Smooth muscle cell (in vitro differentiated cells): Measurements from ENCODE around the gene TNFAIP1. TPM values are rescaled to one million over a fixed set of nuclear protein-coding genes. Genes with fewer than 3 reads are reported as not detected.

Experiments used
- DNase-seq: peaks from one replicate; lab custom pipeline; 2025; ENCODE audit not compliant: unreplicated experiment; lab: John Stamatoyannopoulos, UW
- H2AFZ ChIP-seq: fragments of 200-600 bp; sonication (generic); 2 replicates; pipeline ENCODE4 v1.6.0; 2016; ENCODE audit warnings: antibody characterized with exemption, low read depth, mild to moderate bottlenecking
- H3F3A ChIP-seq: fragments of 200-600 bp; sonication (generic); 2 replicates; pipeline ENCODE4 v1.6.0; 2017; ENCODE audit warnings: antibody characterized with exemption, low read depth
- H3K27ac ChIP-seq: fragments of 200-600 bp; sonication (generic); 2 replicates; pipeline ENCODE4 v1.5.1; 2016; ENCODE audit warnings: low read depth, mild to moderate bottlenecking
- H3K27me3 ChIP-seq: fragments of 200-600 bp; sonication (generic); 2 replicates; pipeline ENCODE4 v1.6.1; 2016; ENCODE audit warnings: low read depth, mild to moderate bottlenecking
- H3K36me3 ChIP-seq: fragments of 200-600 bp; sonication (generic); 2 replicates; pipeline ENCODE4 v1.5.1; 2016; ENCODE audit warnings: low read depth
- H3K4me1 ChIP-seq: fragments of 200-600 bp; sonication (generic); 2 replicates; pipeline ENCODE4 v1.5.1; 2016; ENCODE audit warnings: low read depth
- H3K4me2 ChIP-seq: fragments of 200-600 bp; sonication (generic); 2 replicates; pipeline ENCODE4 v1.6.0; 2016; ENCODE audit warnings: mild to moderate bottlenecking
- H3K4me3 ChIP-seq: fragments of 200-600 bp; sonication (generic); 2 replicates; pipeline ENCODE4 v1.5.1; 2016; ENCODE audit warnings: mild to moderate bottlenecking
- H3K79me2 ChIP-seq: fragments of 200-600 bp; sonication (generic); 2 replicates; pipeline ENCODE4 v1.6.0; 2016; ENCODE audit warnings: low read depth, mild to moderate bottlenecking
- H3K9ac ChIP-seq: fragments of 200-600 bp; sonication (generic); 2 replicates; pipeline ENCODE4 v1.6.0; 2016; ENCODE audit warnings: low read depth
- H3K9me3 ChIP-seq: fragments of 200-600 bp; sonication (generic); replicated peaks from 2 replicates; pipeline ENCODE4 v1.5.1; 2016; ENCODE audit warnings: low read depth
- H4K20me1 ChIP-seq: fragments of 200-600 bp; sonication (generic); 2 replicates; pipeline ENCODE4 v1.6.0; 2016; ENCODE audit warnings: low read depth
- WGBS: methylation state at CpG from one replicate; pipeline ENCODE4 v1.1.7; 2016; ENCODE audit warnings: low lambda C conversion rate; 5-methylcytosine and 5-hydroxymethylcytosine counted together
- polyA plus RNA-seq: library from polyadenylated mRNA; unstranded; fragments of >200 nt; fragmentation: Nextera tagmentation; extraction: Ambion mirVana; gene quantifications from 2 replicates; pipeline ENCODE4 v1.2.1, GENCODE V29; 2016
- total RNA-seq: library from RNA; depleted of rRNA; stranded (reverse); fragments of >200 nt; gene quantifications from 2 replicates; pipeline ENCODE4 v1.2.3, GENCODE V29; 2014
- TF ChIP-seq, protein P1 (sequence below): fragments of 200-600 bp; sonication (generic); IDR thresholded peaks from 2 replicates; pipeline ENCODE4 v1.5.1; 2017; ENCODE audit warnings: borderline replicate concordance, mild to moderate bottlenecking, antibody characterized with exemption; ENCODE audit not compliant: insufficient read depth, poor library complexity, severe bottlenecking

The TNFAIP1 gene
- total and polyA plus RNA-seq, 2 experiments from 2014 or later, result 75.0 to 81.0 TPM

DNA sequence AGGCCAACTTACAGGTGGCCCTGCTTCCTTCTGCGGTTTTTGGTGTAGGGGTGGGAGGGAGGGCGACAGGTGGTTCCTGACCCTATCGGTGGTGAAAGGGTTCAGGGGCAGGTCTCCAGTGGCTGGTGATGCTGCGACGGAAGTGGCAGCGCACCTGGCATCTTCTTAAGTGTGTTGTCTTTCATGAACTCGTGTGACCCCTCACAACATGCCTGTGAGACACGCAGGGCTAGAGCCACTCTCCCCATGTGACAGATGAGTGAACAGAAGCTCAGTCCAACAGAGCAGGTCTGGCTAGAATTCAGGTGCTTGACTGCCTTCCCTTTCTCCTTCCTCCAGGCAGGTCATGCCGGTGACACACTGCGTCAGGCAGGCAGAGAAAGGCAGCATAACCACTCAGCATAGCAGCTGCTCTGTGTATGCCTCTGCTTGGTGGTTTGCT, 8.0 kb downstream of the TNFAIP1 start:
- Histone ChIP-seq H3K4me2 (no peak overlapping the region), H3K79me2 (peaks cover 13% of the 10 kb centered on the region), H3K27me3 (no peaks in the 10 kb centered on the region), H3K9ac (no peak overlapping the region), H3K4me1 (no peaks in the 10 kb centered on the region), H2AFZ (no peak overlapping the region), H3F3A (peaks cover 19% of the 10 kb centered on the region), H4K20me1 (peaks cover 71% of the 10 kb centered on the region), H3K9me3 (no peaks in the 10 kb centered on the region), H3K36me3 (no peaks in the 10 kb centered on the region), H3K4me3 (no peak overlapping the region), H3K27ac (no peak overlapping the region)
- TF ChIP-seq, protein P1, sequence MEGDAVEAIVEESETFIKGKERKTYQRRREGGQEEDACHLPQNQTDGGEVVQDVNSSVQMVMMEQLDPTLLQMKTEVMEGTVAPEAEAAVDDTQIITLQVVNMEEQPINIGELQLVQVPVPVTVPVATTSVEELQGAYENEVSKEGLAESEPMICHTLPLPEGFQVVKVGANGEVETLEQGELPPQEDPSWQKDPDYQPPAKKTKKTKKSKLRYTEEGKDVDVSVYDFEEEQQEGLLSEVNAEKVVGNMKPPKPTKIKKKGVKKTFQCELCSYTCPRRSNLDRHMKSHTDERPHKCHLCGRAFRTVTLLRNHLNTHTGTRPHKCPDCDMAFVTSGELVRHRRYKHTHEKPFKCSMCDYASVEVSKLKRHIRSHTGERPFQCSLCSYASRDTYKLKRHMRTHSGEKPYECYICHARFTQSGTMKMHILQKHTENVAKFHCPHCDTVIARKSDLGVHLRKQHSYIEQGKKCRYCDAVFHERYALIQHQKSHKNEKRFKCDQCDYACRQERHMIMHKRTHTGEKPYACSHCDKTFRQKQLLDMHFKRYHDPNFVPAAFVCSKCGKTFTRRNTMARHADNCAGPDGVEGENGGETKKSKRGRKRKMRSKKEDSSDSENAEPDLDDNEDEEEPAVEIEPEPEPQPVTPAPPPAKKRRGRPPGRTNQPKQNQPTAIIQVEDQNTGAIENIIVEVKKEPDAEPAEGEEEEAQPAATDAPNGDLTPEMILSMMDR, result no peak
- 92% methylated on average over 10 of the region's 10 CpGs for WGBS
- no peak for DNase-seq

GRCh38 chr17:28344011-28344410, 8.4 kb downstream of the TNFAIP1 start:
- Histone ChIP-seq H3K9me3 (no peaks in the 10 kb centered on the region), H3K27me3 (no peaks in the 10 kb centered on the region), H3K27ac (no peak overlapping the region), H3K36me3 (no peaks in the 10 kb centered on the region), H3K4me1 (no peaks in the 10 kb centered on the region), H3K4me3 (no peak overlapping the region), H3K4me2 (no peak overlapping the region), H4K20me1 (peaks cover 66% of the 10 kb centered on the region), H3F3A (peaks cover 19% of the 10 kb centered on the region), H3K9ac (no peak overlapping the region), H3K79me2 (peaks cover 13% of the 10 kb centered on the region), H2AFZ (no peak overlapping the region)
- DNase-seq, result no peak
- 90% methylated on average over 9 of the region's 9 CpGs for WGBS
- TF ChIP-seq, protein P1, result no peak

- Histone ChIP-seq H3K9ac (no peak overlapping the region), H3K4me1 (no peaks in the 10 kb centered on the region), H3K27ac (peak overlapping the region; percentile 85), H4K20me1 (peaks cover 62% of the 10 kb centered on the region), H3K9me3 (no peaks in the 10 kb centered on the region), H3K4me3 (no peak overlapping the region), H3K4me2 (no peak overlapping the region), H3K79me2 (peaks cover 8% of the 10 kb centered on the region), H3F3A (peaks cover 20% of the 10 kb centered on the region), H2AFZ (no peak overlapping the region), H3K27me3 (no peaks in the 10 kb centered on the region), H3K36me3 (no peaks in the 10 kb centered on the region)
- WGBS, result 94% methylated on average over 19 of the region's 19 CpGs
- TF ChIP-seq, protein P1, result no peak
- DNase-seq, result no peak
These were observed 8.9 kb downstream of the TNFAIP1 start for GRCh38 chr17:28344435-28344901.
